Measurements from ENCODE around the gene SYT2.
A peak's percentile ranks its signal among the peaks of the same experiment; 100 is the strongest.
"Not testable (repeated sequence)": the region's sequence is repeated elsewhere in the genome, so short reads cannot be mapped to it uniquely, and the experiment has no call there.

SYT2 gene

DNA sequence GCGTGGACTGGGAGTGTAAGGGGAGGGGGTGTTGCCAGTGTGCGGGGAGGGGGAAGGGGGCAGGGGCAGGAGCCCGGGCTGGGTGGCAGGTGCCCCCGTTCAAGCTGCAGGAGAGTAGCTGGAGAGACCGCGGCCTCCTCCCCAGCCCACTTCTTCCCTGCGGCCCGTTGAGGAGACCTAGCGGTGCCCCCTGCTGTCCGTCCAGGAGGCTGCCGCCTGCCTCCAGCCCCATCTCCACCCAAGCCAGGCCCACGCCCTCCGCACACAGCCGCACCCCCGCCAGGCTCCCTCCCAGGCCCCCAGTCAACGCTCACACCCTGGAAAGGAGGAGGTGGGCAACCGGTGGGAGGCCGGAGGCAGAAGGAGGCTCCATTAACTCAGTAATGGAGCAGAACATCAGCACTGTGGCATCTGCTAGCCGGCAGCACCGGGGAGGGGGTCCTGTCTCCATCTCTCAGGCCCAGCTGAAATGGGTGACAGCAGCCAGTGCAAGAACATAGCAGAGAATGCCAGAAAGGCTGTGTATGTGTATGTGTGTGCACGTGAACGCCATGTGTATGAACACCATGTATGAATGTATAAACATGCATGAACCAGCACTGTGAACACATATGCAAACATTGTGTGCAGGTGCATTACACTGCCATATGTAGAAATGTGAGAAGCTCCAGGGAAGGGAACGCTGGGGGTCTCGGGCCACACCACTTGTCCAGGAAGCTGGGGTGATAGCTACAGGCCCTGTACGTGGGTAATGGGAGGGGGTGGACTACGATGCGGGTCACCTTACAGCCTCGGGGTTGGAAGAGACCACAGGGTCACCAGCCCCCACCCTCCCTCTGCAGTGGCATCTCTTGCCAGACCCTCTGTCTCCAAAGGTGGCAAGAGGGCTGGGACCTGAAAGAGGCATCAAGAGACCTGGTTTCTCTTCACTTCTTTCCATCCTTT is 84.6 kb downstream of the SYT2 start:
- no peaks in the 10 kb centered on the region for H3K36me3 ChIP-seq (ENCODE audit: control insufficient read depth, low read length)
- no peaks in the 10 kb centered on the region; the same call in 1 of the 2 replicates for H3K27me3 ChIP-seq (ENCODE audit: control insufficient read depth, low read length)
- peaks cover 4% of the 10 kb centered on the region; the same call in 1 of the 2 replicates for H3K9me3 ChIP-seq (ENCODE audit: control insufficient read depth, insufficient read depth, low read length)
- H3K27ac ChIP-seq (ENCODE audit: low read depth, low read length): no peak overlapping the region
- H3K4me3 ChIP-seq (ENCODE audit: low read length): no peak overlapping the region
- H4K20me1 ChIP-seq (ENCODE audit: control insufficient read depth, insufficient read depth, low read depth, low read length): no peaks in the 10 kb centered on the region
- no peaks in the 10 kb centered on the region for H3F3A ChIP-seq (ENCODE audit: control insufficient read depth, insufficient read depth)
- H3K79me2 ChIP-seq (ENCODE audit: control insufficient read depth, low read length): no peaks in the 10 kb centered on the region
- no peaks in the 10 kb centered on the region for H3K9me2 ChIP-seq (replicated peaks; ENCODE audit: control insufficient read depth, low read length)
- peaks cover 33% of the 10 kb centered on the region for H3K4me1 ChIP-seq (ENCODE audit: control insufficient read depth, low read length)
- no peak for TF ChIP-seq EZH2phosphoT487 (IDR thresholded peaks at IDR 0.05; ENCODE audit: borderline replicate concordance, low read length)
- TF ChIP-seq, protein P1, sequence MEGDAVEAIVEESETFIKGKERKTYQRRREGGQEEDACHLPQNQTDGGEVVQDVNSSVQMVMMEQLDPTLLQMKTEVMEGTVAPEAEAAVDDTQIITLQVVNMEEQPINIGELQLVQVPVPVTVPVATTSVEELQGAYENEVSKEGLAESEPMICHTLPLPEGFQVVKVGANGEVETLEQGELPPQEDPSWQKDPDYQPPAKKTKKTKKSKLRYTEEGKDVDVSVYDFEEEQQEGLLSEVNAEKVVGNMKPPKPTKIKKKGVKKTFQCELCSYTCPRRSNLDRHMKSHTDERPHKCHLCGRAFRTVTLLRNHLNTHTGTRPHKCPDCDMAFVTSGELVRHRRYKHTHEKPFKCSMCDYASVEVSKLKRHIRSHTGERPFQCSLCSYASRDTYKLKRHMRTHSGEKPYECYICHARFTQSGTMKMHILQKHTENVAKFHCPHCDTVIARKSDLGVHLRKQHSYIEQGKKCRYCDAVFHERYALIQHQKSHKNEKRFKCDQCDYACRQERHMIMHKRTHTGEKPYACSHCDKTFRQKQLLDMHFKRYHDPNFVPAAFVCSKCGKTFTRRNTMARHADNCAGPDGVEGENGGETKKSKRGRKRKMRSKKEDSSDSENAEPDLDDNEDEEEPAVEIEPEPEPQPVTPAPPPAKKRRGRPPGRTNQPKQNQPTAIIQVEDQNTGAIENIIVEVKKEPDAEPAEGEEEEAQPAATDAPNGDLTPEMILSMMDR (IDR thresholded peaks at IDR 0.05; ENCODE audit: low read depth, low read length, poor library complexity, severe bottlenecking): peak; percentile 55
- no peak overlapping the region for H3K4me2 ChIP-seq (ENCODE audit: low read length)

DNA sequence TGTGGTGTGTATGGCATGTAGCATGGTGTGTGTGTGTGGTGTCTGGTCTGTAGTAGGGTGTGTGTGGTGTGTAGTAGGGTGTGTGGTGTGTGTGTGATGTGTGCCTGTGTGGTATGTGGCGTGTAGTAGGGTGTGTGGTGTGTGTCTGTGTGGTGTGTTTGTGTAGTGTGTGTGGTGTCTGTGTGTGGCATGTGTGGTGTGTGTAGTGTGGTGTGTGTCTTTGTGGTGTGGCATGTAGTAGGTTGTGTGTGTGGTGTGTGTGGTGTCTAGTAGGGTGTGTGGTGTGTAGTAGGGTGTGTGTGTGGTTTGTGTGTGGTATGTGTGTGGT is 85.5 kb downstream of the SYT2 start:
- no peaks in the 10 kb centered on the region for H3F3A ChIP-seq (ENCODE audit: control insufficient read depth, insufficient read depth)
- H3K79me2 ChIP-seq (ENCODE audit: control insufficient read depth, low read length): no peaks in the 10 kb centered on the region
- H3K4me3 ChIP-seq (ENCODE audit: low read length): no peak overlapping the region
- no peak overlapping the region for H3K27ac ChIP-seq (ENCODE audit: low read depth, low read length)
- H3K9me3 ChIP-seq (ENCODE audit: control insufficient read depth, insufficient read depth, low read length): peaks cover 4% of the 10 kb centered on the region; the same call in 1 of the 2 replicates
- peaks cover 33% of the 10 kb centered on the region for H3K4me1 ChIP-seq (ENCODE audit: control insufficient read depth, low read length)
- peaks cover 2% of the 10 kb centered on the region; the same call in 1 of the 2 replicates for H3K27me3 ChIP-seq (ENCODE audit: control insufficient read depth, low read length)
- no peaks in the 10 kb centered on the region for H3K36me3 ChIP-seq (ENCODE audit: control insufficient read depth, low read length)
- TF ChIP-seq, protein P1 (IDR thresholded peaks at IDR 0.05; ENCODE audit: low read depth, low read length, poor library complexity, severe bottlenecking): no peak
- no peak for TF ChIP-seq EZH2phosphoT487 (IDR thresholded peaks at IDR 0.05; ENCODE audit: borderline replicate concordance, low read length)
- no peaks in the 10 kb centered on the region for H3K9me2 ChIP-seq (replicated peaks; ENCODE audit: control insufficient read depth, low read length)
- H4K20me1 ChIP-seq (ENCODE audit: control insufficient read depth, insufficient read depth, low read depth, low read length): no peaks in the 10 kb centered on the region
- no peak overlapping the region for H3K4me2 ChIP-seq (ENCODE audit: low read length)

DNA sequence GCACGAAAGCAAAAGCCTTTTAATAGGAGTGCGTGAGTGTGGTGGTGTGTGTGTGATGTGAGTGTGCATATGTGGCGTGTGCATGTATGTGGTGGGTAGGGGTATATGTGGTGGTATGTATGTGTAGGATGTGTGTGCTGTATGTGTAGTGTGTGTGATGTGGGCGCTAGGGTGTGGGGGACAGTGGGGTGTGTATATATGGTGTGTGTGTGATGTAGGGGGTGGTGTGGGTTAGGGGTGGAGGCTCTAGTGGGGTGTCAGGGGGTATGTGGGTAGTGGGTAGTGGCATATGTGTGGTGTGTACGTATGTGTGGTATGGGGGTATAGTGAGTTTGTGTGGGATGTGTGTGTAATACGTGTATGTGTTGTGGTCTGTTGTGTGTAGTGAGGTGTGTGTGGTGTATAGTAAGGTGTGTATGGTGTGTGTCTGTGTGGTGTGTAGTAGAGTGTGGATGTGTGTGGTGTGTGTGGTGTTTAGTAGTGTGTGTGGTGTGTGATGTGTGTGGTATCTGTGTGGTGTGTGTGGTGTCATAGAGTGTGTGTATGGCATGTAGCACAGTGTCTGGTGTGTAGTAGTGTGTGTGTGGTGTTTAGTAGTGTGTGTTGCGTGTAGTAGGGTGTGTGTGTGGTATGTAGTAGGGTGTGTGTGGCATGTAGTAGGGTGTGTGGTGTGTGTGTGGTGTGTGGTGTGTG is 86.0 kb downstream of the SYT2 start:
- Histone ChIP-seq H3K36me3 (ENCODE audit: control insufficient read depth, low read length) (no peaks in the 10 kb centered on the region), H3K27me3 (ENCODE audit: control insufficient read depth, low read length) (peaks cover 7% of the 10 kb centered on the region), H3K79me2 (ENCODE audit: control insufficient read depth, low read length) (no peaks in the 10 kb centered on the region), H4K20me1 (ENCODE audit: control insufficient read depth, insufficient read depth, low read depth, low read length) (no peaks in the 10 kb centered on the region), H3K9me2 (replicated peaks; ENCODE audit: control insufficient read depth, low read length) (no peaks in the 10 kb centered on the region), H3F3A (ENCODE audit: control insufficient read depth, insufficient read depth) (no peaks in the 10 kb centered on the region), H3K4me3 (ENCODE audit: low read length) (no peak overlapping the region), H3K4me2 (ENCODE audit: low read length) (no peak overlapping the region), H3K27ac (ENCODE audit: low read depth, low read length) (no peak overlapping the region), H3K9me3 (ENCODE audit: control insufficient read depth, insufficient read depth, low read length) (peaks cover 4% of the 10 kb centered on the region; the same call in 1 of the 2 replicates), H3K4me1 (ENCODE audit: control insufficient read depth, low read length) (peaks cover 29% of the 10 kb centered on the region)
- TF ChIP-seq, protein P1 (IDR thresholded peaks at IDR 0.05; ENCODE audit: low read depth, low read length, poor library complexity, severe bottlenecking): no peak
- TF ChIP-seq EZH2phosphoT487 (IDR thresholded peaks at IDR 0.05; ENCODE audit: borderline replicate concordance, low read length): no peak

DNA sequence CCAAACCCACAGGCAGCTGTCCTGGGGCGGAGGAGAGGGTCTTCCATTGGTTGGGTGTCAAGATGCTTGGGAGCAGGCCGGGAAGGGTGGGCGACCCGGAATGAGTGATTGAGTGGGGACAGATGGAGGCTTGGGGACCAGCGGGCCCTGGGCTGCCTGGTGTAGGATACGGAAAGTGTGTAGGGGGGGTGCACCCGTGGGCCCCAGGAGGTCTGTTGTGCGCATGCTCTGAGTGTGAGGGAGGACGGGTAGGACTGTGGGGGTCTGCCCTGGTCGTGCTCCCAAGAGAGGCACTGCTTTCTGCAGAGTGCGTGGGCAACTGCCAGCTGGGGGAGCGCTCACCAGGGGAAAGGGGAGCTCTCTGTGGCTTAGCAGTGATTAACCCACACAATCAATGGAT is 86.8 kb downstream of the SYT2 start:
- not testable (repeated sequence) for H3K9me2 ChIP-seq (replicated peaks; ENCODE audit: control insufficient read depth, low read length); H3K36me3 ChIP-seq (ENCODE audit: control insufficient read depth, low read length); H3K79me2 ChIP-seq (ENCODE audit: control insufficient read depth, low read length); H3F3A ChIP-seq (ENCODE audit: control insufficient read depth, insufficient read depth); H3K27ac ChIP-seq (ENCODE audit: low read depth, low read length); H3K4me3 ChIP-seq (ENCODE audit: low read length); H3K9me3 ChIP-seq (ENCODE audit: control insufficient read depth, insufficient read depth, low read length); H4K20me1 ChIP-seq (ENCODE audit: control insufficient read depth, insufficient read depth, low read depth, low read length); H3K4me2 ChIP-seq (ENCODE audit: low read length)
- Histone ChIP-seq H3K4me1 (ENCODE audit: control insufficient read depth, low read length) (peaks cover 22% of the 10 kb centered on the region), H3K27me3 (ENCODE audit: control insufficient read depth, low read length) (peaks cover 15% of the 10 kb centered on the region)

All from DOHH2 (cell line).